GM19468 (cell line): ENCODE data around the gene VSTM5.
A peak's percentile ranks its signal among the peaks of the same experiment; 100 is the strongest.
"Not testable (repeated sequence)": the region's sequence is repeated elsewhere in the genome, so short reads cannot be mapped to it uniquely, and the experiment has no call there.

Source experiments
- ATAC-seq: cut with Tn5 transposase; IDR thresholded peaks from one replicate; pipeline ENCODE4 v1.9.1; 2021; ENCODE audit warnings: mild to moderate bottlenecking, moderate library complexity, moderate number of reproducible peaks; ENCODE audit not compliant: unreplicated experiment; ENCODE audit errors: extremely low read depth

Gene VSTM5

GRCh38 chr11:93804879-93805278 lies 45.5 kb downstream of the VSTM5 start:
- no peak for ATAC-seq

DNA sequence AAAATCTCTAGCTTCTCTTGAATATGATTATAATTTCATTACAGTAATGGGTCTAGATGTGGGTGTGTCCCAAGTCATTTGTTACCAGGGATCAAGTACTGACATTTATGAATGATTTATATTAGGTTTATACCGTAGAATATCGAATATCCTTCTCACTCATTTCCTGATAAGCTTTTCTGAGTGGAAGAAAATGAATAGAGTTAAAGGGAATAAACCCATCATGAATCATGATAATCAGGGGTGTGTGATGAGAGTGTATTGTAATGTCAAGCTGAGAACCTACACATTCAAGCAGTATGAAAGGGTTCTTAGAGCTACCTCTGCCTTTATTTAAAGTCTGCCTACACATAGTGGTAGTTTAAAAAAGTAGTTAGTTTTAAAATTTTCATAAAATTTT lies 49.1 kb downstream of the VSTM5 start:
- ATAC-seq: no peak

GRCh38 chr11:93796441-93797231 lies 53.8 kb downstream of the VSTM5 start:
- ATAC-seq: no peak

DNA sequence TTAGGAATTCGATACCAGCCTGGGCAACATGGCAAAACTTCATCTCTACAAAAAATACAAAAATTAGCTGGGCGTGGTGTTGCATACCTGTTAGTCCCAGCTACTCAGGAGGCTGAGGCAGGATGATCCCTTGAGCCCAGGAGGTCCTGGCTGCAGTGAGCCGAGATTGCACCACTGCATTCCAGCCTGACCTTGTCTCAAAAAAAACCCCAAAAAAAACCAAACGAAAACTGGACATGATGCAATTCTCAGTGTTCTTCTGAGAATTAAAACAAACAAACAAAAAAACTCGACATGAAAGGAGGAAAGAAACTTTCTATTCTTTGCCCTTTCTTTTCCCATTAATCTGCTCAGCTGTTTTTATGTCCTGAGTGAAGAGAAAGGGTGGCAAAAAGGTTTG lies 58.9 kb downstream of the VSTM5 start:
- no peak for ATAC-seq

DNA sequence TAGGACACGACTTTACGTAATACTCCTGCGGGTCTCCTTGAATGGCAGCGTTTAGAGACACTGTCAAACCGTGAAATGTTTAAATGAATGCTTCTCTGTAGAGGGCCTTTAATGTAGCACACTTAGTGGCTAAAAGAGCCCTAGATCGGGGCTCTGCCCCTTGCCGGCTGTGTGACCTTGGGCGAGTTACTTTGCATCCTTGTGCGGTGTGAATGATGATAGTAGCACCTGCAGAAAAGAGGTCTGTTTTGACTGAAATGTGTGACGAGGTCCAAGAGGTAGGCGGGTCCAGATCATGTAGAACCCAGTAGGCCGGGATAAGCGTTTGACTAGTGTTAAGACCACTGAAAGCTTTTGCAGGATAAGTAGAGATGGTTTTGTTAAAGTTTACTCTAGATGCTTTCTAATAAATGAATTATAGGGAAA lies 65.5 kb downstream of the VSTM5 start:
- peak; percentile 24 for ATAC-seq

DNA sequence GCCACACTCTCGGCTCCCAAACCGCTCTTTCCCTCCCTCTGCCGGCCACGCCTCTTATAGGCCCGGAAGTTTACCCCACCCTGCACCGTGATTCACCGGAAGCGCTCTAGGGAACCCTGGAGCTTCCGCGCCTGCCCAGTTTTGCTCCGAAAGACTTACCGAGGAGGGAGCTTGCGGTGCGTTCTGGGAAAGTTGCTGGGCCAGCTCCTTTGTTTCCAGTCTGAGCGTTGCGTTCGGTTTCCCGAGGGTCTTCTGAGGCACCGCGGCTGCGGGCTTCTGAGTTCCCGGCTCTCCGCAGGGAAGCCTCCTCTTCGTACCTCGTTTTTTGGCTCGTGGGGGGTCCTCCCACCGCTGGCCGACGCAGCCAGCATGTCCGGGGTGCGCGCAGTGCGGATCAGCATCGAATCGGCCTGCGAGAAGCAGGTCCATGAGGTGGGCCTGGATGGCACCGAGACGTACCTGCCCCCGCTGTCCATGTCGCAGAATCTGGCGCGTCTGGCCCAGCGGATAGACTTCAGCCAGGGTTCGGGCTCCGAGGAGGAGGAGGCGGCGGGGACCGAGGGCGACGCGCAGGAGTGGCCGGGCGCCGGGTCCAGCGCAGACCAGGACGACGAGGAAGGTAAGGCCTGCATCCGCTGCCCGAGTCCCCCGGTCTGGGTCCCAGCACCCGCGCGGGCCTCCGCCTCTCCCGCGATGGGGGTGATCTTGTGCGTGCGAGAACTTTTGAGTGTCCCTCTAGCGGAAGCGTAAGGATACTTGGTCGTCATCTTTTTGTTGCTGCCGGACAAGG lies 66.1 kb downstream of the VSTM5 start, which contains the start of gene MED17:
MED17 (plus strand) TSS at position 138 of the 790 bp plus-strand sequence; CDS start at position 370, 232 bp downstream.
- ATAC-seq: peak; percentile 85

GRCh38 chr11:93783765-93784144 lies 66.7 kb downstream of the VSTM5 start:
- peak; percentile 20 for ATAC-seq

- ATAC-seq: no peak
Measured at GRCh38 chr11:93783362-93783761, 67.1 kb downstream of the VSTM5 start.

DNA sequence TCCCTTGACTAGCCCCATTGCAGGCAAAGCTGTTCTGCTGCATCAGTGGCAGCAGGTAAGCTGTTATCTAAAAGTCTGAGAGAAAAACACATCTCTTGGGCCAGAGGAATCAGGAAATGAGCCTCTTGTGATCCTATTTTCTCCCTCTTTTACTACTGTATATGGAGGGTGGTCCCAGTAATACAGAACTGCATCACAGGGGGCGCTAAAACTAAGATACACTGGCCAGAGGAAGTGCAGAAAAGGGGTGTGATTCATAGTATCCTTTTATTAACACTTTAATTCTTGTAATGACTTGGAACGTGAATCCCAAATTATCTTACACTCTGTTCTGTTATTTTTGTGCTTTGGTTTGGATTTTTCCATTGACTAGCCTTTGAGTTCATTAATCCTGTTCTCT lies 75.1 kb downstream of the VSTM5 start:
- no peak for ATAC-seq

DNA sequence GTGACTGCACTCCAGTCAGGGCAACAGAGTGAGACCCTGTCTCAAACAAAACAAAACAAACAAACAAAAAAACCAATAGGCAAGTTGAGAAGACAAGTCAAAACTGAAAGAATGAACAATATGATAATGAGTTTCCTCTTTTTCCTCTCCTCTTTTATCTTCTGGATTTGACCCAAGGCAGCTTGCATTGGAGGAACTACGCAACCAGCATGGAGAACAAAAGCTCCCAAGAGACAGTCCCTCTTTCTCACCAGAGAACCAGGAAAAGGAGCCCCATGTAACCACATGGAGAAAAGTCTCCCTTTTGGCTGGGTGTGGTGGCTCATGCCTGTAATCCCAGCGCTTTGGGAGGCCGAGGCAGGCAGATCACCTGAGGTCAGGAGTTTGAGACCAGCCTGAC lies 75.9 kb downstream of the VSTM5 start:
- ATAC-seq: not testable (repeated sequence)

DNA sequence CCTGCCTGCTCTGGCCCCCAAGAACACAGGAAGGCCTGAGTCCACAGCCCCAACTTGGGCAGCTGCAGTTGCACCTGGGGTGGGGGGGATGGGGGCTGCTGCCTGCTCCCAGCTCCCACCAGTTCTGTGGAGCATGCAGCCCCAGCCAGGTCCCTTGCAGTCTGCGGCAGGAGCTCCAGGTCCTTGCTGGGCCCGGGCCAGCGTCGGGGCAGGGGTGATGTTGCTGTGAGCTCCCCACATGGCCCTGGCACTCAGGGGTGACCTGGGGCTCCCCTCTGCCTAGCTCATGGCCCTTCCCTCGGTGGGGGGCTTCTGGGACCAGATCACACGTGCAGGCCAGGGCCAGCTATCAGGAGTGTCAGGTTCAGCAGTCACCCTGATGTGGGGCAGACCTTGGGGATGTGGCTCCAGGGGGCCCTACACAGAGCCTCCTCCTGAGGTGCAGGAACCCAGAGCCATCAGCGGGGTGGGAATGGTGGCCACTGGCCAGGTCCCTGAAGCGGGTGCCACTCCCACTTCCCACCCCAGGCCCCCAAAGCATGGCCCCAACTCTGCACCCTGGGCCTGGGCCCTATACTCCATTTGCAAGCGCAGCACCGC lies 76.7 kb downstream of the VSTM5 start:
- ATAC-seq: no peak

DNA sequence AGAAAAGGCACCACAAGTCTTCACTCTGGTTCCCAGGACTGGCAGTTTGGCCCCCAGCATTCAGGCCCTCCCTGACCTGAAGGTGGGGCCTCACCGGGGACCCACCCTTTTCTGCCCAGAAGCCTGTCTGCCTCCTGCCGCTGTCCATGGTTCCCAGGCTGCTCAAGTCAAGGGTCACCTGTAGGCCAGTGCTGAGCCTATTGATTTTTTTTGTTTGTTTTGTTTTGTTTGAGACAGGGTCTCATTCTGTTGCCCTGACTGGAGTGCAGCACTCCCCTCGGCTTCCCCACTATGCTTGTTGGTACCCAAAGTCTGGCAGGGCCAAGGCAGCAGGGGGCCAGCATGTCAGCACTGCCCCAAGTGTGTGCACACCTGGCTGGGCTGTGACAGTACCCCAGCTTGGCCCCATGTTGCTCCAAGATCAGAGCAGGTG lies 77.4 kb downstream of the VSTM5 start:
- ATAC-seq: no peak

- ATAC-seq: no peak
Measured at GRCh38 chr11:93772123-93772522, 78.3 kb downstream of the VSTM5 start.

DNA sequence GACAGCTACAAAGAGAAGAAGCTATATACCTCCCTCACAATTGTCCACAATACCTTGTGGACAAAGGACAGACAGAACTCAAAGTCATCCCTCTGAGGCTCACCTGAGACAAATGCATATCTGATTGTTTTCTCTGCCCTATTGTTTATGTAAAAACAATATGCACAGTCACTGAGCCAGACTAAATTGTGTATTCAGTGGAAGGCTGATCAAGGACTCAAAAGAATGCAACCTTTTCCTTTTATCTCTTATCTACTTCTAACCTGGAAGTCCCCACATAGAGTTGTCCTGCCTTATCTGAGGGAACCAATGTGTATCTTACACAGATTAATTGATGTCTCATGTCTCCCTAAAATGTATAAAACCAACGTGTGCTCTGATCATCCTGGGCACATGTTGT lies 80.3 kb downstream of the VSTM5 start:
- ATAC-seq: no peak
